ENCODE data around the gene NRIP1.

DNA sequence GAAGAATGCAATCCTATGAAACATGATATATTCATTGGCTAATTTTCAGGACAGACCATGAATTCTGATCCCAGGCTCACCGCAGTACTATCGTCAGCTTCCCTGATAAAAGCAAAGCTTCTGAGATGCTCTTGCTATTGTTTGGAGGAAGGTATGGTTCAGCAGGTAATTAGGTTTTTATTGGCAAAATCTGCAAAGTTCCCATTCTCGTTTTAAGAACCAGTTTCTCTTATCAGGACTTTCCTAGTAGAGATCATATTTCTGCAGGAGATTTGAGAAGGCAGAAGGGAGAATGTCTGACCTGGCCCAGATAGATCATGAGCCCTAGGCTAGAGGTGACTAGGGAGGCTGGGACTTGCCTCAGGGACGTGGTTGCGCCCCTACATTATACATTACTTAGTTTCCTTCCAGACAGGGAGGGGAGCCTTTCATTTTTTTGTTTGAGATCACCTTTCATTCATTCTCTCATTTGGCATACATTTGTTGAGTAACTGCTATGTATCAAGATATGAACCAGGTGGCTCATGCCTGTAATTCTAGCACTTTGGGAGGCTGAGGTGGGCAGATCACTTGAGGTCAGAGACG, 108.8 kb downstream of the NRIP1 start:
- TF ChIP-seq DR1 (CRISPR knock-in tag; IDR thresholded peaks at IDR 0.05) = no peak
- TF ChIP-seq ATF7 (IDR thresholded peaks at IDR 0.05) = no peak
- TF ChIP-seq ATF7 (CRISPR knock-in tag; IDR thresholded peaks at IDR 0.05) = no peak
- no peak for TF ChIP-seq GZF1 (CRISPR knock-in tag; IDR thresholded peaks at IDR 0.05)
- no peak for TF ChIP-seq ZNF329 (CRISPR knock-in tag; IDR thresholded peaks at IDR 0.05; ENCODE audit: low read depth)
- no peak for TF ChIP-seq ZNF263 (CRISPR knock-in tag; IDR thresholded peaks at IDR 0.05)
- no peak for TF ChIP-seq PHF8 (CRISPR knock-in tag; IDR thresholded peaks at IDR 0.05)
- no peak for TF ChIP-seq ZNF746 (CRISPR knock-in tag; IDR thresholded peaks at IDR 0.05)

All from HepG2 (cell line).